GM19328 (cell line): ENCODE data around the gene FAM193A.
"Not testable (repeated sequence)": the region's sequence is repeated elsewhere in the genome, so short reads cannot be mapped to it uniquely, and the experiment has no call there.

ENCODE experiments used
- ATAC-seq: cut with Tn5 transposase; IDR thresholded peaks from one replicate; pipeline ENCODE4 v1.9.1; 2021; ENCODE audit warnings: mild to moderate bottlenecking, moderate library complexity; ENCODE audit not compliant: unreplicated experiment

Gene FAM193A

DNA sequence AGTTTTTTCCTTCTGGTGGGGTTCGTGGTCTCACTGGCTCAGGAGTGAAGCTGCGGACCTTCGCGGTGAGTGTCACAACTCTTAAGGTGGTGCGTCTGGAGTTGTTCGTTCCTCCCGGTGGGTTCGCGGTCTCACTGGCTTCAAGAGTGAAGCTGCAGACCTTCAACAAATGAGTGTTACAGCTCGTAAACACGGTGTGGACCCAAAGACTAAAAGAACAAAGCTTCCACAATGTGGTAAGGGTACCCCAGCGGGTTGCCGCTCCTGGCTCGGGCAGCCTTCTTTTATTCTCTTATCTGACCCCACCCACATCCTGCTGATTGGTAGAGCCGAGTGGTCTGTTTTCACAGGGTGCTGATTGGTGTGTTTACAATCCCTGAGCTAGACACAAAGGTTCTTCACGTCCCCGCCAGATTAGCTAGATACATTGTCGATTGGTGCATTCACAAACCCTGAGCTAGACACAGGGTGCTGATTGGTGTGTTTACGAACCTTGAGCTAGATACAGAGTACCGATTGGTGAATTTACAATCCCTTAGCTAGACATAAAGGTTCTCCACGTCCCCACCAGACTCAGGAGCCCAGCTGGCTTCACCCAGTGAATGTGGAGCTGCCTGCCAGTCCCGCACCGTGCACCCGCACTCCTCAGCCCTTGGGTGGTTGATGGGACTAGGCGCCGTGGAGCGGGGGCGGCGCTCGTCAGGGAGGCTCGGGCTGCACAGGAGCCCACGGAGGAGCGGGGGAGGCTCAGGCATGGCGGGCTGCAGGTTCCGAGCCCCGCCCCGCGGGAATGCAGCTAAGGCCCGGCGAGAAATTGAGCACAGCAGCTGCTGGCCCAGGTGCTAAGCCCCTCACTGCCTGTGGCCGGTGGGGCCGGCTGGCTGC, 226.3 kb downstream of the FAM193A start:
- not testable (repeated sequence) for ATAC-seq

DNA sequence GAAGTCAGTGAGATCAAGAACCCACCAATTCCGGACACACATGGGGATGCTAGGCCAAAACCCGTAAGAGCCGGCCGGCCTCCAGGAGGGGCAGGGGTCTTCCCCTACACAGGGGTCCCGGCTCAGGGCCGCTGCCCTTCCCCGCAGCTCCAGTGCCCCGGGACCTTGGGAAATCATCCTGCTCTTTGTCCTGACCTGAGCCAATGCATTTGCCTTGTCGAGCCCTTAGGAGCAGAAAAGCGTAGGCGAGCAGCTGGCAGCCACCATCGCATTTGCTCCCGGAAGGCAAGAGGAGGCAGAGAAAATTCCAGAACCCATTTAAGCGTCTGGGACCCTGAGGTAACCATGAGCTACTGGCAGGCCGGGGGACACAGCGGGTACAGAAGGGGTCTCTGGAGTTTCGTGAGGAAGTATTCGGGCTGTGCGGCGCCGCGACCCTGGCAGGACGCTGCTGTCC, 227.1 kb downstream of the FAM193A start:
- no peak for ATAC-seq

DNA sequence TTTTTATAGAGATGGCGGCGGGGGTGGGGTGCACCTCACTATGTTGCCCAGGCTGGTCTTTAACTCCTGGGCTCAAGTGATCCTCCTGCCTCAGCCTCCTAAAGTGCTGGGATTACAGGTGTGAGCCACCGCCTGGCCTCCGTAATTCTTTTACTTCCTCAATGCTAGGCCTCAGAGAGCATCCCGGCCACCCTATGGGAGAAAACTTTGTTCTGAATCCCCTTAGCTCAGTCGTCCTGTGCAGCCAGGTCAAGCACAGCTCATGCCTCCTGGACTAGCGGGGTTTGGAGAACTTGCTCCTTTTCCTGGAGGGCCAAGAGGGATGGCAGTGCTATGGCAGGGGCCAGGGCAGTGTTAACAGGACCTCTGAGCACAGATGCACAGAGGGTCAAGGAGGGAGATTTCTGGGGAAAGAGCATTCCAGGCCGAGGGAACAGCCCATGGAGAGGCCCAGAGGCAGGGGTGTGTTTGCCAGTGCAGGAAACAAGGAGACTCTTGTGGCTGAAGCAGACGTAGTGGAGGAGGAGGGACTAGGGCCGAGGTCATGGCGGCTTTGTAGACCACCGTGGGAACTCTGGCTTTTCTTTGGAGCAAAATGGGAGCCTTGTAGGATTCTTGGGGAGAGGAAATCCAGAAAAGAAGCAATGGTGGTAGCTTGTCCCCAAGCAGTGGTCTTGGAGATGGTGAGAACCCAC, 229.5 kb downstream of the FAM193A start:
- no peak for ATAC-seq

DNA sequence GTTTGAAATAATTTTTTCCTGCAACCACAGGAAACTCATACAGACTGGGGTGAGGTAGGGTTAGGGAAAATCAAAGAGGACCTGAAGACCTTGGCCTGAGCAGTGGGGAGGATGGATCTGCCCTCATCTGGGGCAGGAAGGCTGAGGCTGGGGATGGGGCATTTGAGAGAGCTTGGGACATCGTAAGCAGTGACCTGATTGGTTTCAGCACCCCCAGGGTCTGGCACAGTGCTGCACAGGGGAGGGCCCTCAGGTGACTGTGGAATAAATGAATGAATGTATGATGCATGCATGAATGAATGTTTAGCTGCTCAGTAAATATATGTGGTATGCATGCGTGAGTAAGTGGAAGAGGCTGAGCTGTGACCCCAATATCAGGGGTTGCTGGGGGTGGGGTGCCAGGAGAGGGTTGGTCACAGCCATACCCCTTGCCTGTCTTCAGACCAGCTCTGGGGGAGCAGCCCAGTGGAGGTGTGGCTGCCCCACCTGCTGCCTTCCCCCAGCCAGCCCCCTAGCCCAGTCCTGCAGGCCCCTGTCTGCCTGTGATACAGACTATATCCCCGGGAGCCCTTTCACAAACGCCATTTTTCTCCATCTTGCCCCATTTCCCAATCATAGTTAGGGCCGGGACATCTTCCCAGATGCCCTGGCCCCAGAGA, 230.7 kb downstream of the FAM193A start:
- ATAC-seq = no peak

DNA sequence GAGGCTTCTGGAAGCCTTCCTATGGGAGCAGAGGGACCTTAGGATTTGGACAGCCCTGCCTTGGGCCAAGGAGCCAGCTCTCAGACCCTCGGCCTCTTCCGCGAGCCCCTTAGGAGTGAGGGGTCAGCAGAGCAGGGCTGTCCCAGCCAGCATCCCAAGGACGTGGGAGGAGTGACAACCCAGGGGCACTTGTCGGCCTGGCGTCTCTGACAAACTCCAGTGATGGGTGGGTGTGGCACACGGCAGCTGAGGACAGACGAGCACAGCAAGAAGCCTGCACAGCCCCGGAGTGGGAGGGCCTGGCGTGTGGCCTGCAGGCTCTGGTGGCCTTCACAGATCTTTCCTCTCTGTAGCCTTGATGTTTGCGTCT, 231.2 kb downstream of the FAM193A start:
- no peak for ATAC-seq

DNA sequence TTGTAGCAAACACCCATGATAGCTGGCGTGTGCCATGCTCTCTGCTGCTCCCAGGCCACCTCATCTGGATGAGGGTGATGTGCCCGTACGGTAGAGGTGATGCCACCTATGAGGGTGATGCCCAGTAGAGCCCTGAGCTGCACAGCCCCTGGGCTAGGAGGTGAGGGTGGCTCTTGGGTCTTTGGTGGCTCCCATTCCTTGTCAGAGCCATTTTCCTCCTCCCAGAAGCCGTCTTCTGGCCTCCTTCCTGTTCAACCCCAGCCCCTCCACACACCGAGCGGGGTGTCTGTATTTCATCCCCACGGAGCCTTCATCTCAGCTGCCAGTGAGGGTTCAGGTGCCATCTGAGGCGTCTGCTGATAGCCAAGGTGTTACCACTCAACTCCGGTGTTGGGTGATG, 231.7 kb downstream of the FAM193A start:
- no peak for ATAC-seq

DNA sequence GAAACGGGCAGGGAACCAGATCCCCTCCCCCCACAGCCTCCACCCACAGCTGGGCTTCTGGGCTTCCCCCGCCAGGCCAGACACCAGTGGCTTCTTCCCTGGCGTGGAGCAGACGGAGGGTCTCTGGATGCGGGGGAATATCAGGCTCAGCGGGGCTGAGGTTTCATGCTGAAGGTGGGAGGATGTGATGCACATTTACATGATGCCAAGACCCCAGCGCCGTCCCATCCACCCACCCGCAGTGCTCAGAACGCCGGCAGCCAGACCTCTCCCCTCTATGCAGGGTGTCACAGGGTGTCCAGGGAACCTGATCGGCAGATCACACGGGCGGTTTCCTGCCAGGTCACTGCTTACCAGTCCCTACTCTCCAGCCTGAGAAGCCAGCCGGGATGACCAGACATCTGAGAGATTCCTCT, 232.5 kb downstream of the FAM193A start:
- no peak for ATAC-seq

DNA sequence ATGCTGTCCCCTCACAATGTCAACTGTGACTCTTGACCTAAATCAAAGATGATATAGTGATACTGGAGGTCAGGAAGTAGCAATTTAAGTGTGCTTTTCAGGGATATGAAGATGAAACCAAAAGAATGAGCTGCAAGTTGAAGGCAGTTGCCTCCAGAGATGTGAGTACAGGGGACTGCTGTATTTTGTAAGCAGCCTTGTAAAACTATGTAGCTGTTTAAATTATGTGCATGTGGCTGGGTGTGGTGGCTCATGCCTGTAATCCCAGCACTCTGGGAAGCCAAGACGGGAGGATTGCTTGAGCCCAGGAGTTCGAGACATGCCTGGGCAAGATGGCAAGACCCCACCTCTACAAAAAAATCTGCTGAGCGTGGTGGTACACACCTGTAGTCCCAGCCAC, 234.8 kb downstream of the FAM193A start:
- no peak for ATAC-seq

DNA sequence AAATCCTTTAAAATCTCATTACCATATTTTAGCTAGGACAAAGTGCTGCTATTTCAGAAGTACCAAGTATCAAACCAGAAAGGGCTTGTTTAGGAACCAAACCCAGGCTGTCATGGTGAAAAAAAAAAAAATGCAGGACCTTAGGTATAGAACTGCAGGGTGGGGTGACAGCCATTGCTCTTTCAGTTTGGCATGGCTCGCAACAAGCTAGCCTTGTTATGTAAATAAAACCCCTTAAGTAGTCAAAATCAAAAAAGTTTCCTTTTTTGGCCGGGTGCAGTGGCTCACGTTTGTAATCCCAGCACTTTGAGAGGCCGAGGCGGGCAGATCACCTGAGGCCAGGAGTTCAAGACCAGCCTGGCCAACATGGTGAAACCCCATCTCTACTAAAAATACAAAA, 244.2 kb downstream of the FAM193A start:
- ATAC-seq = not testable (repeated sequence)

DNA sequence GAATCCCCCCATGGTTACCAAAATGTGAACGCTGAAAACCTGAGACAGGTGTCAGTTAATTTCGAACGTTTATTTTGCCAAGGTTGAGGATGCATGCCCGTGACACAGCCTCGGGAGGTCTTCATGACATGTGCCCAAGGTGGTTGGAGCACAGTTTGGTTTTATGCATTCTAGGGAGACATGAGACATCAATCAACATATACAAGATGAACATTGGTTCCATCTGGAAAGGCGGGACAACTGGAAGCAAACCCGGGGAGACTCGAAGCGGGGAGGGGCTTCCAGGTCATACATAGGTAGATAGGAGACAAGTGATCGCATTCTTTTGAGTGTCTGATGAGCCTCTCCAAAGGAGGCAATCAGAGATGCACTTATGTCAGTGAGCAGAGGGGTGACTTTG, 245.5 kb downstream of the FAM193A start:
- no peak for ATAC-seq
